IMR-90 (cell line): Measurements from ENCODE around the gene EME2.

Experiments used
- BHLHE40 ChIP-seq: fragments of 150-350 bp; IDR thresholded peaks from 2 replicates; pipeline ENCODE4 v1.6.1; 2016; ENCODE audit warnings: mild to moderate bottlenecking, low read depth, low read length
- CTCF ChIP-seq: conservative IDR thresholded peaks from 2 replicates; pipeline ENCODE4 v1.5.1; 2012; ENCODE audit warnings: mild to moderate bottlenecking, low read depth, low read length, improper control_type of control experiment
- POLR2A ChIP-seq: IDR thresholded peaks from 2 replicates; pipeline ENCODE4 v1.6.1; 2012; ENCODE audit warnings: mild to moderate bottlenecking, low read depth, low read length
- RAD21 ChIP-seq: IDR thresholded peaks from 2 replicates; pipeline ENCODE4 v1.6.1; 2012; ENCODE audit warnings: low read length, improper control_type of control experiment
- SMC3 ChIP-seq: fragments of 150-350 bp; IDR thresholded peaks from 2 replicates; pipeline ENCODE4 v1.6.1; 2016; ENCODE audit warnings: low read depth, mild to moderate bottlenecking, antibody characterized with exemption, low read length, moderate library complexity

GRCh38 chr16:1762879-1763520 is 9.6 kb upstream of the EME2 start:
- no peak for TF ChIP-seq CTCF
- TF ChIP-seq BHLHE40 = no peak
- no peak for TF ChIP-seq POLR2A
- TF ChIP-seq SMC3 = no peak
- no peak for TF ChIP-seq RAD21
